Kidney tubule cell (primary cell): ENCODE measurements around the gene DENND1A.

ENCODE experiments used
- DNase-seq: peaks from one replicate; pipeline ENCODE4 v3.0.0-alpha.2; 2018; ENCODE audit warnings: low spot score

Gene DENND1A

GRCh38 chr9:123684393-123685149 is 245.4 kb downstream of the DENND1A start:
- DNase-seq, result peak; percentile 78

- DNase-seq, result peak; percentile 14
These were observed 247.2 kb downstream of the DENND1A start for GRCh38 chr9:123682746-123683145.

- DNase-seq, result no peak
These were observed 249.6 kb downstream of the DENND1A start for GRCh38 chr9:123680352-123680751.

- DNase-seq, result no peak
These were observed 250.5 kb downstream of the DENND1A start for GRCh38 chr9:123679330-123679987.

DNA sequence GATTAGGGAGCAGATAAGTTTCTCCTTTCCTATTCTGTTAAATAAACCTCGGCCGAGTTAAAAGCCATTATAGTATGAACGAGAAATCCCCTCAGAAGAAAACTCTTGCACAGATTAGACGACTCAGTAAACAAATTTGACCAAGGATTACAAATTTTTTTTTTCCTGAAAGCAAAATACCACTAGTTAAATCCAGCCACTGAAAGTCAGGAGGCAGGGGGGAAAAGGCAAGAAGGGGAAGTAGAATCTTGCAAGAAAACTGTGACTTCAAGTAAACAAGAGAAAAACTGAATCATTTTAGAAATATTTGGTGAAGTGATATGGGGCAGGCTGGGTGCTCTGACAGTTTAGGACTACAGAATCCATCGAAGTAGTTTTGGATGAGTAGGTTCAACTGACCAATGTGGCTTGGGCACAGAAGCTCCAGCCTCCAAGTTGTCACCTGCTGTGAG is 251.0 kb downstream of the DENND1A start:
- DNase-seq, result no peak

- no peak for DNase-seq
These were observed 251.7 kb downstream of the DENND1A start for GRCh38 chr9:123678038-123678877.

- DNase-seq, result no peak
These were observed 253.1 kb downstream of the DENND1A start for GRCh38 chr9:123676869-123677268.

GRCh38 chr9:123669346-123669745 is 260.6 kb downstream of the DENND1A start:
- DNase-seq, result peak; percentile 91

GRCh38 chr9:123663529-123663928 is 266.4 kb downstream of the DENND1A start:
- no peak for DNase-seq

DNA sequence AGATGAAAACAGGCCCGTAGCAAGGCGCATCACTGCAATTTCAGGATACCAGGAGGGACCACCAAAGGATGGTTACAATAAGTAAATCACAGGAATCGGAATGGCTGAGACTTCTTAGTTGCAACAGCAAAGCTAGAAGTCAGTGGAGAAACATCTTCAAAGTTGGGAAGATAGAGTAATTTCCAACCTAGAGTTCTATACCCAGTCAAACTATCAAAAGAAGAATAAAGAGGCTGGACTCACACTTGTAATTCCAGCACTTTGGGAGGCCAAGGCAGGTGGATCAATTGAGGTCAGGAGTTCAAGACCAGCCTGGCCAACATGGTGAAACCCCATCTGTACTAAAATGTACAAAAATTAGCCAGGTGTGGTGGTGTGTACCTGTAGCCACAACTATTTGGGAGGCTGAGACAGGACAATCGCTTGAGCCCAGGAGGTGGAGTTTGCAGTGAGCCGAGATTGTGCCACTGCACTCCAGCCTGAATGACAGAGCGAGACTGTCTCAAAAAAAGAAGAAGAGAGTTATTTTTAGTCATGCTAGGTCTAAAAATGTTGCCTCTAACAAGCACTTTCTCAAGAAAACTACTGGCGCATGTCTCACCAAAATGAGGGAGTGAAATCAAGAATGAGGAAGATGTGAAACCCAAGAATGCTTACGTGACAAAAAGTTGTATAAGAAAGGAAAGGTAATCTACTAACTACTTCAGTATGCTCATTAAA is 267.7 kb downstream of the DENND1A start:
- no peak for DNase-seq

DNA sequence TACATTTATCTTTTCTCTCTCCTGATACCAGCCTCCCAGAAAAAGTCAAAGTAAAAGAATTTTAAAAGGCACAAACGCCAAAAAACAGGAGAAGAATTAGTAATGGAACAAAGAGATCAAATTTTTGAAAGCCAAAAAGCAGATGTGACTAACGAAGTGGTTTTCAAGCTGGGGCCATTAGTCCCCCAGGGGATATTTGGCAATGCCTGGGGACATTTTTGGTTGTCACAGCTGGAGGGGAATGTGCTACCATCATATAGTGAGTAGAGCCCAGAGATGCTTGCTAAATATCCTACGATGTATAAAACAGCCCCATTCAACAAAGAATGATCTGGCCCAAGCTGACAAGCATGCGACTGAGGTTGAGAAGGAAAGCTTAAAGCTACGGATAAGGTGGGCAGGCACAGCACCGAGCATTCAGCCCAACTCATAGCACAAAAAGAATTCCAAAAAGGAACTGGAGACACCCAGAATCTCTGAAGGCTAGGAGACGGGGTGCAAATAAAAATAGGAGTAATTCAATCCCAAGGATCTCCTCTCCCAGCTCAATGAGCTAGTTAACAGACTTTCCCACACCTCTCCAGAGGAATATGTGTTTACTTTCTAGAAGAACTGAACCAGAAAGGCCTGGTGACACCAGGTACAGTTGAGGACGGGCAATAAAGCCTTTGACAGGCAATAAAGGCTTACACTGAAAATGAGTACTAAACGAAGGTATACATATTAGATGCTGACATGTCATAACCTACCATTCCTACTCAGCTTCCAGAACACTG is 269.0 kb downstream of the DENND1A start:
- DNase-seq, result no peak

DNA sequence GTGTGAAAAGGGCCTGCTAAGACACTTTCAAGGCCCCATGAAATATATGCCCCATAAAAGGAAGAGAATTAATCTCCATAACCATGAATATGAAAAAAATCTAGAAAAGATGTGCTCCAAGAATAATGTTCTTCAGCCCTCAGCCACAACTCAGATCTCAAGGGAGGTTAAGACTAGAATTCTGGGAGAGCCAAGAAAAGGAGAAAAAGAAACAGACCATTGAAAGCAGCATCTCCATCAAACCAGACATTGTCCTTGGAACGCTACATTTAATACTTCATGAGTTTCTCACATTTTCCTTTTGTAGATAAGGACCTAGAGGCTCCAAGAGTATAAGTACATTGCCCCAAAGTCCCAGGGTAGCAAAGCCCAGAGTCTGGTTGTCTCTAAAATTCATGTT is 270.6 kb downstream of the DENND1A start:
- DNase-seq, result no peak

DNA sequence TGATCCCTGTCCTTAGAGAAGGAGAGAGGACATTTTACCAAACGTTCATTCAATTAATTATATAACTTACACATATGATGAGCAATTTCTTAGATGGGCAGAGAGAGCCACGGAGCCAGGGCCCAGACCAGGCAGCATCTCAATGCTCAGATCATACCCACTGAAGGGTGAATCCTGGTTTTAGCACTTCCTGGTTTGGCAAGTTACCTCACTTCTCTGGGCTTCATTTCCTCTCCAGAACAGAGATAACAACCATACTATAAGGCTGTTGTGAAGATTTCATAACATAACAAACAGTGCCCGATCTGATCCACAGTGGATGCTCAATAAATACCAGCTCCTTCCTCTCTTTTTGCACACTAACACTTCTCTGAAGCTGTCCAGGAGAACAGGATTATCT is 271.1 kb downstream of the DENND1A start:
- peak; percentile 80 for DNase-seq

DNA sequence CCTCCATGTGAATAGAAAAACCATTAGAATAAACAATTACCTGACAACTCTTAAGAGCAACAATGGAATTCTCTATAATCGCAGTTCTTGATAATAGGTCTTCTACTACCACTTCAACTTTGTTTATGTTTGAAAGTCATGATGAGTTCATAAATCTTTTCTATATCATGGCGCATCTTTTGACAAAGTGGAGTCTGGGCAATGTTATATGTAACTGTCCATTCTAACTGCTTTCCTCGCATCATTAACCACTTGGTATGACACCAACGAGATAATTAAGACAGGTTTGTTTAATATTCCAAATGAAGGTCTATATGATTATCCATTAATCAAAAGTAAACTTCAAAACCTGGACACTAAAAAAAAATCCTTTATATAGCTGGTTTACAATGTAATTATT is 272.0 kb downstream of the DENND1A start:
- DNase-seq, result no peak

DNA sequence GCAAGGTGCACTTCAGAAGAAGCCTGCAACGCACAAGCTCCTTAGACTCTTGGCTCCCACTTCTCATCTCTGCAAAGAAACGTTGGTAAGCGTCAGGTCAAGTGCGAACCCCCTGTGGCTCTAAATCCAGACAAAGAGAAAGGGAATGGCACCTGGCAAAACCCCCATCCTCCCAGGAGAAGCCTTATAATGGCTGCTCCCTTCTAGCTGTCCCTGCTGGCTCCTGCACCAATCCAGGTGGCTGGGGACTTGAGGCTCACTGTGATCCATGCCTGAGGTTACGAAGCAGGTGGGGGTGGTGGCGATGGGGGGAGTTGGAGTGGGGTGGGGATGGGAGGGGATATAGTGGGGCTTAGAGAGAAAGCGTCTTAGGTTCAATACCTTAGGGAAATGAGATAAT is 272.8 kb downstream of the DENND1A start:
- no peak for DNase-seq

- peak; percentile 51 for DNase-seq
These were observed 273.4 kb downstream of the DENND1A start for GRCh38 chr9:123656565-123656964.

GRCh38 chr9:123655681-123656423 is 274.1 kb downstream of the DENND1A start:
- DNase-seq, result no peak

DNA sequence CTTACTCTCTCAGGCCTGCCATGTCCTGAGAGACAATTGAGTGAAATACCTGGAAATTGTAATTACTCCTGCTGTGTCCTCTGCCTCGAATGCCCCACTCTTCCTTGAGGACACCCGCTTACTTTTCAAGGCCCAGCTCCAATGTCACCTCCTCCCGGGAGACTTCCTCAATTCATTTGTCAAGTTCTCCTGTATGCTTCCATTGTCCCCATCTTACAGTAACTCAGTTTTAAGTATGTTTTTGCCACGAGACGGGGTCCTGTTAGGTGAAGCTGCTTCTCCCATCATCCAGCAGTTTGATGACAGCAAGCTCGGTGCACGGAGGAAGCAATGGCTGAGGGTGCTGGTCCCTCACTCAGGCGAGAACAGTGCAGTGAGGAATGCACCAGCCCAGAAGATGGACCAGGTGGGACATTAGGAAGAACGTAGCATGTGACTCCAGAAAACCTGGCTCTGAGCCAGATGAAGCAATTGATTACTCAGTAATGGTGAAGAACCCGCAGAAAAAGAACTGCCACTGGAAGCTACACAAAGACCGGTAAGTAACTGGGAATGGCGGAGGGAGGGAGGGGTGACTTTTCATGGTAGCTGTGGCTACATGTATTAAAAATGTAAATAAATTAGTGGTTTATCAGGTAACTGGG is 274.8 kb downstream of the DENND1A start:
- no peak for DNase-seq

- no peak for DNase-seq
These were observed 275.5 kb downstream of the DENND1A start for GRCh38 chr9:123654218-123654993.
